Activated naive CD4-positive, alpha-beta T cell treated with anti-CD3 and anti-CD28 coated beads, Interleukin-2, amount 50 U/mL, for 24 hours (primary cell): ENCODE results near the gene PPT1.
A peak's percentile ranks its signal among the peaks of the same experiment; 100 is the strongest.

Experiments used
- H3K27ac Mint-ChIP-seq: one replicate; pipeline ENCODE4 v1.8.0; 2021; ENCODE audit warnings: mild to moderate bottlenecking, mixed read lengths
- H3K27me3 Mint-ChIP-seq: one replicate; pipeline ENCODE4 v1.8.0; 2021; ENCODE audit warnings: mixed read lengths
- H3K36me3 Mint-ChIP-seq: one replicate; pipeline ENCODE4 v1.8.0; 2021; ENCODE audit warnings: mixed read lengths
- H3K4me1 Mint-ChIP-seq: one replicate; pipeline ENCODE4 v1.8.0; 2021; ENCODE audit warnings: mixed read lengths
- H3K4me3 Mint-ChIP-seq: one replicate; pipeline ENCODE4 v1.8.0; 2021; ENCODE audit warnings: mild to moderate bottlenecking, mixed read lengths
- H3K9me3 Mint-ChIP-seq: one replicate; pipeline ENCODE4 v1.8.0; 2021; ENCODE audit warnings: mixed read lengths

The PPT1 gene

DNA sequence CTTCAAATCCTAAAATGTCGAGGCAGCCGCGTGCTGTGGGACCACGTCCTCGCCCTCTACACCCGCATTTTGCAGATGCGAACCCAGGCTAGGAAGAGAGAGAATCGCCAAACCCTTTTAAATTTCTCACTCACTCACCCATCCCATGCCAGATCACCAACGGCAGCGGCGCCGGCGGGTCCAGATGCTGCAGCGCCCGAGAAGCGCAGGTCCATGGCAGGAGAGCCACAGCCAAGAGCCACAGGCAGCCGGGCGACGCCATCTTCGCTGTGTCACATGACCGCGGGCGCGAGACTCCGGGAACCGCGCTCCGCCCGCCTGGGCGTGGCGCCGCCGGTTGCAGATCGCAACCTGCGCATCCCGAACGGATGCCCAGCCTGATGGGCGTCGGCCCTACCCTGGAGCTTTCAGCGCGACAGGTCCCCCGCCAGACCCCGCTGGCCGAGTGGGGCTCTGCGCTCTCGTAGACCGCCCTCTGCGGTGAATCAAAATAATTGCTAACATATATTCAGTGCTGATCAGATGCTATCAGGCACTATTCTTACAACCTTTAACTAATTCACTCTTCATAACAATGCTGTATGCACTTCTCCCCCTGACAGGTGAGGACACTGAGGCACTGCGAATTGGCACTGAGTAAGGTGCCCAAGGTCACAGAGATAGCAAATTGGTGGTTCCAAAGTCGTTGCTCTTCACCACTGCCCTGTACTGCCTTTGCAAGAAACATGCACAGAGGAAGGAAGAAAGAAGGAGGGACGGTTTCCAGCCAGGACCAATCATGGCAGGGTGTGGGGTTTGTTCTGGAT, at the start of gene PPT1:
Gene PPT1 (minus strand): TSS at position 276 of the 806 bp plus-strand sequence. CDS start 14 bp downstream, at position 262.
- H3K36me3 Mint-ChIP-seq: peaks cover 13% of the 10 kb centered on the region
- peak within 1 kb of the TSS; percentile 89 for H3K27ac Mint-ChIP-seq
- peaks cover 1% of the 10 kb centered on the region for H3K9me3 Mint-ChIP-seq
- peak within 1 kb of the TSS; percentile 93 for H3K4me3 Mint-ChIP-seq
- H3K4me1 Mint-ChIP-seq: peaks cover 38% of the 10 kb centered on the region
- H3K27me3 Mint-ChIP-seq: no peaks in the 10 kb centered on the region

DNA sequence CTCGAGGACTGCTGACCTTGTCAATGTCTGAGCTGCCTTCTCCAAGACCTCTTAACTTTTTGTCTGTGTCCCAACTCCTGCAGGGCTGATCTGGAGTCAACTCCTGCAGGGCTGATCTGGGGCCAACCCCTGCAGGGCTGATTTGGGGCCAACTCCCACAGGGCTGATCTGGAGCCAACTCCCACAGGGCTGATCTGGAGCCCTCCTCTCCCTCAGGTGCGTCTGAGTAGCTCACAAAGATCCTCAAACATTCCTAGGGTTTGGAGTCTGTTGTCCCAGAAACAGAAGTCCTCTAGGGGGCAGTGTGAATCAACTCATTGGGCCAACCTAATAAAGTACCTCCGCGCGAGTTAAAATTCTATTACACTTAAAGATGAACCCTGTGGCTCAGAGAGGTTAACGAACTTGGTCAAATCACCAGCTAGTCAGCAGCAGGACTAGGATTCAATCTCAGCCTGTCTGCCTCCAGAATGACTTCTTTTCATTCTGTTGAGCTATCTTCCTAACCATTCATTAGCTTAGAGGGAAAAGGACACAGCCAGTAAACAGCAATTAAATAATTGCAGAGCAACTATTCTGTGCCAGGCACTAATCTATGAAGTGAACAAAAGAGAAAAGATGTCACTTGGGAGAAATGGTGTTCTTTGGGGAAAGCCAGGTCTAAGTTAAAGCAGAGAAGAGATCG, 47.0 kb upstream of the PPT1 start:
- Mint-ChIP-seq H3K4me1 (peaks cover 14% of the 10 kb centered on the region), H3K27me3 (peaks cover 9% of the 10 kb centered on the region)

DNA sequence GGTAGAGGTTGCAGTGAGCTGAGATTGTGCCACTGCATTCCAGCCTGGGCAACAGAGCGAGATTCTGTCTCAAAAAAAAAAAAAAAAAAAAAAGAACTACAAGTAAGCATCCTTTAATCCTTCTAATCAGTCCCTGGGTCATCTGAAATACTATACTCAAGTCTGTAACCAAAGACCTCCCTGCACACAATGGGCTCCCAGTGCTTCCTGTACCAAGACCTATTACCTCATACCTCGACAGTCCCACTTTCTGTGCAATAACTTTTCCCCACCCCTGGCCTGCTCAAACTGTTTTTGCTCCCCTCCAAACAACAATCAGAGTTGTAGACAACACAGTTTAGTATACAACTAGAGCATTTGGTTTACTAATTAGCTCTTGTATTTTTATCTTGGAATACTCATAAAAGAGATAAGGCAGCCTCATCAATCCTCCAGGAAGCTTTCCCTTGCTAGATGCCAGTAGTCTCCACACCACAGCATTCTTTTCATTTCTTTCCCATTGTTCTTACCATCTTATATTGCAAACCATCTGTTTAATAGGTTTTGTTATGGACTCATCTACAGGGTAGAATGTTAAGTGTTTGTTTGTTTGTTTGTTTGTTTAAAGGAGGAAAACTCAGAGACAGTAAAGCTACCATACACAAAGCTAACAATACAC, 45.0 kb upstream of the PPT1 start:
- Mint-ChIP-seq H3K36me3 (no peaks in the 10 kb centered on the region), H3K4me3 (no peak overlapping the region), H3K27me3 (peaks cover 6% of the 10 kb centered on the region), H3K9me3 (no peaks in the 10 kb centered on the region), H3K27ac (no peak overlapping the region), H3K4me1 (peaks cover 6% of the 10 kb centered on the region)

More for the DNA sequence above, 47.0 kb upstream of the PPT1 start:
- no peak overlapping the region for H3K4me3 Mint-ChIP-seq
- H3K36me3 Mint-ChIP-seq: no peaks in the 10 kb centered on the region
- H3K9me3 Mint-ChIP-seq: no peaks in the 10 kb centered on the region
- H3K27ac Mint-ChIP-seq: no peak overlapping the region

DNA sequence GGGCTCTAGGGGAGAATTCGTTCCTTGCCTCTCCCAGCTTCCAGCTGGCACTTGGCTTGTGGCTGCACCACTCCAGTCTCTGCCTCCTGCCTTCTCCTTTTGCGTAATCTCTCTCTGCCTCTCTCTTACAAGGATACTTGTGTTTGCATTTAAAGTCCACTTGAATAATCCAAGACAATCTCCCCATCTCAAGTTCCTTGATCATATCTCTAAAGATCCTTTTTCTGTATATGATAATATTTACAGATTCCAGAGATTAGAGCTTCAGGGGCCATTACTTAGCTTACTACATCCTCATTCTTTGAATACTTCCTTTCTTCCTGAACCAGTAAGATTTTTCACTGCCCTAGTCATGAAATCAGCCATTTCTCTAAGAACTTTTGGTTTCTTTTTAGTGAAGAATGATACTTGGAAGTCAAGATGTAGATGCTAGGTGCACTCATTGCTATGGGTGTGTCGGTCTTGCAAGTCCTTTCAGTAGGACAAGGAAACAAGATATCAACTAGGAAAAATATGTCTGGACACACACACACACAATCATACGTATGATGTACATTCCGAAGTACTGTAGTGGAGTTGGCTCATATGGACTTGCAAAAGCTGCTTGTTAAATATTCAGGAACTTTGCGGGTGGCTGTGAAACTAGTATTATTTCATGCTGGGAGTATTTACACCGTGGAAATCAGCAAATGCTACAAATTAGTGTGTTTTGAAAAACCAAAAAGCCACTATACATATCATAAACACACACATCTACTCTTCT, 43.3 kb upstream of the PPT1 start:
- H3K36me3 Mint-ChIP-seq: no peaks in the 10 kb centered on the region
- H3K27ac Mint-ChIP-seq: no peak overlapping the region
- no peaks in the 10 kb centered on the region for H3K9me3 Mint-ChIP-seq
- H3K4me3 Mint-ChIP-seq: no peak overlapping the region
- peaks cover 5% of the 10 kb centered on the region for H3K27me3 Mint-ChIP-seq
- peaks cover 6% of the 10 kb centered on the region for H3K4me1 Mint-ChIP-seq

DNA sequence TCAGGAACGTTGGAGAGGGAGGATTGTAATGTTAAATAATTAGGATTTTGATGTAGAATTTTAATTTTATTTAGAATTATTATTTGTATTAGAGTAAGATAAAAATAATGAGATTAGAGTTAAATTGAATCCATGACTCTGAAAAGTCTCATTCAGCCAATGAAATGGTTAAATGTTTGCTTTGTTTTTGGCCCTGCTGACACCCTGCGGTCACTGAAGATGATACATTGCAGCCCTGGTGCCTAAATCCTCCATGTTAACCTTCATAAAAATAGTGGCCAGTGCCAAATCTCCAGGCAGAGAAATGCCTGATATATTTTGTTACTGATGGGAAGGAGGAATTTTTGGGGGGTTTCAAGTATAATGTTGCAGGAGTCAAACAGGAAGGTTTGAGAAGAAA, 36.8 kb upstream of the PPT1 start:
- Mint-ChIP-seq H3K4me3 (no peak overlapping the region), H3K4me1 (no peaks in the 10 kb centered on the region), H3K9me3 (no peaks in the 10 kb centered on the region), H3K36me3 (no peaks in the 10 kb centered on the region), H3K27me3 (peaks cover 1% of the 10 kb centered on the region), H3K27ac (no peak overlapping the region)

DNA sequence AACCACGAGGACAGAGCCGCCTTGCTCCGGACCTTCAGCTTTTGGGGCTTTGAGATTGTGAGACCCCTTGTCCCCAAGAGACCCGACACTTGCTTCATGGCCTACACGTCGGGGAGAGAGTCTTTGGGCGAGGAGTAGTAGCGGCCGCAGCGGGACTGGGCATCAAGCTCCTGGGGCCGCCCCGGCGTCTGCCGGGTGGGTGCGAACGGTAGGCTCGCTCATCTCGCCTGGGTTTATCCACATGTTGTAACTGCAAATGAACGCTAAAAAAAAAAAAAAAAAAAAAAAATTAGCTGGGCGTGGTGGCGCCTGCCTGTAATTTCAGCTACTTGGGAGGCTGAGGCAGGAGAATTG, 36.2 kb upstream of the PPT1 start:
- Mint-ChIP-seq H3K4me3 (no peak overlapping the region), H3K4me1 (no peaks in the 10 kb centered on the region), H3K27ac (no peak overlapping the region), H3K27me3 (peaks cover 1% of the 10 kb centered on the region), H3K9me3 (no peaks in the 10 kb centered on the region), H3K36me3 (no peaks in the 10 kb centered on the region)

DNA sequence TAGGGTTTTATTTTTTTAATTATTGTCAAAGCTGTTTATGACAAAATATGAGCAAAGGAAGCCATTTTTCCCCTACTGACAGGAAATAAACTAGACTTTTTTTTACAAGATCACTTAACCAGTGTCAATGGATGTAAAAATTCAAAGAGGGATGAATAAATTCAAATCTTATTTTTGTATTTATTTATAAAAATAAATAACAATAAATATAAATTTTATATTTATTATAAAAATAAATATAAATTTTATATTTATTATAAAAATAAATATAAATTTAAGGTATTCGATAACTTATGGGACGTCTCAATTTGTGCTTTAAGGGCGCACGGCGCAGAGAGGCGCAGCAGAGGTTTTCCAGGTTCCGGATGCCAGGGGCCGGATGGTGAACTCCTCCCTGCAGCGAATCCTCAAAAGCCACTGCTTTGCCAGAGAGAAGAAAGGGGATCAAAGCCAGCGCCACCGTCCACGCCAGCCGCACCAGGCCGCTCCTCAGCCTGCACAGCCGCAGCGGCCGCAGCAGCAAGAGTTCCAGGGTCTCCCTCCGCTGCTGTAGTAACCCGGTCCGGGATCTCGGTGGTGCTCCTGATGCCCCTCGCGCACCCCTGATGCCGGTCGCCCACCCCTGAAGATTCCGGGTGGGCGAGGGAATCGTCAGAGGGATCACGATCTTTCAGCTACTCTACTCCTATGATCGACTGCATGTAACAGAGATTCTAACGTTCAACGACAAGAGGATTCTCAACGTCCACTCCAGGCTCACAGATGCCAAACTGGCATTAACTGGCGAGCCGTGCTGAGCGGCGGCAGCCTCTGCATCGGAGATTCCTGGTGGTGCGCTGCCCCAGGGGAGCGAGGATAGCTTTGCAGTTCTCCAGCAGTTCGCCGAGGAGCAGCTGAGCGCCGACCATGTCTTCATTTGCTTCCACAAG, 35.6 kb upstream of the PPT1 start:
- no peaks in the 10 kb centered on the region for H3K4me1 Mint-ChIP-seq
- H3K4me3 Mint-ChIP-seq: no peak overlapping the region
- no peaks in the 10 kb centered on the region for H3K9me3 Mint-ChIP-seq
- H3K27me3 Mint-ChIP-seq: peaks cover 1% of the 10 kb centered on the region
- no peaks in the 10 kb centered on the region for H3K36me3 Mint-ChIP-seq
- H3K27ac Mint-ChIP-seq: no peak overlapping the region

DNA sequence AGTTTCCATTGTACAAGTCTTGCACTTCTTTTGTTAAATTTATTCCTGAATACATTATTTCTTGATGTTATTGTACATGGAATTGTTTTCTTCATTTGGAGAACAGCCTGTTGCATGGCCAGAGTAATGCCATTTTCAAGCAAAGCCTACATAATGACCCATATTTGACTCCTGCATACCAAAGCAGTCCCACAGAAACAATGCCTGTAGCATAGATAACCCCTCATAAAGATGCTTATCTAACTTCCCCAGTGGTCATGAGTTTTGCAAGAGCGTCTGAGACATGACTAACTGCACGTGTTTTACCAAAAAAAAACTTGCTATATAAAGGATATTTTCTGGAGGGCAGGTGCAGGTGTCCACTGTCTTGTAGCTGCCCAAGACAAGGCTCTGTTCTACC, 33.8 kb upstream of the PPT1 start:
- H3K9me3 Mint-ChIP-seq: no peaks in the 10 kb centered on the region
- H3K36me3 Mint-ChIP-seq: no peaks in the 10 kb centered on the region
- no peak overlapping the region for H3K4me3 Mint-ChIP-seq
- peaks cover 1% of the 10 kb centered on the region for H3K27me3 Mint-ChIP-seq
- H3K4me1 Mint-ChIP-seq: no peaks in the 10 kb centered on the region
- H3K27ac Mint-ChIP-seq: no peak overlapping the region

DNA sequence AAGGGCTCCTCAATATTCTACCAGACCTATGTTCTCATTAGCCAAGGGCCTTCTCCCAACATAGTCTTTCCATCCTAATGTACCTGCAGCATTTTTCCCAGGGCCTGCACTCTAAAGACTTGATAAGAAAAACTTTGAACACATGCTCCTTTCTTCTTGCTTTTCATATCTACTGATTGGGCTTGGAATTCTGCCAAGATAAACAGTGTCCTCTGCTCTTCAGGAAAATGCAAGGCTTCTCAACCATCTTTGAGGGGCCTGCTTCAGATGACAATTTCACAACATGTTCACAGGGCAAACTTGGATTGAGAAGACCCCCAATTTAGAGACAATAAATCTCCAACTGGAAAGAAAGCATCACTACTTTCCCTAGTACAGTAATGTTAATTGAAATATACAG, 25.8 kb upstream of the PPT1 start:
- no peak overlapping the region for H3K27ac Mint-ChIP-seq
- no peaks in the 10 kb centered on the region for H3K4me1 Mint-ChIP-seq
- no peaks in the 10 kb centered on the region for H3K9me3 Mint-ChIP-seq
- H3K36me3 Mint-ChIP-seq: no peaks in the 10 kb centered on the region
- no peaks in the 10 kb centered on the region for H3K27me3 Mint-ChIP-seq
- no peak overlapping the region for H3K4me3 Mint-ChIP-seq

DNA sequence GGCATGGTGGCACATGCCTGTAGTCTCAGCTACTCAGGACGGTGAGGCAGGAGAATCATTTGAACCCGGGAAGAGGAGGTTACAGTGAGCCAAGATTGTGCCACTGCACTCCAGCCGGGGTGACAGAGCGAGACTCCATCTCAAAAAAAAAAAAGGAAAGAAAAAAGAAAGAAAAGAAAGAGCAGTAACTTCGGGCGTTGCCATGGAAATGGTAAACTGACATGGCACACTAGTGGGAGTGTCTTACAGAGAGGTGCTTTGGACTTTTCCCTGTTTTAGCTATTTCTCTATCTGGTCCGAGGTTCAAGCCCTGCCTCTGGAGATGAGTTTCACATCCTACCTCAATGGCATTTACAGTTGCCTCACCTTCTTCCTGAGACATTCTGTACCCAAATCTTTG, 23.1 kb upstream of the PPT1 start:
- no peaks in the 10 kb centered on the region for H3K36me3 Mint-ChIP-seq
- no peaks in the 10 kb centered on the region for H3K9me3 Mint-ChIP-seq
- H3K27me3 Mint-ChIP-seq: peaks cover 2% of the 10 kb centered on the region
- H3K4me3 Mint-ChIP-seq: no peak overlapping the region
- H3K27ac Mint-ChIP-seq: no peak overlapping the region
- H3K4me1 Mint-ChIP-seq: no peaks in the 10 kb centered on the region

DNA sequence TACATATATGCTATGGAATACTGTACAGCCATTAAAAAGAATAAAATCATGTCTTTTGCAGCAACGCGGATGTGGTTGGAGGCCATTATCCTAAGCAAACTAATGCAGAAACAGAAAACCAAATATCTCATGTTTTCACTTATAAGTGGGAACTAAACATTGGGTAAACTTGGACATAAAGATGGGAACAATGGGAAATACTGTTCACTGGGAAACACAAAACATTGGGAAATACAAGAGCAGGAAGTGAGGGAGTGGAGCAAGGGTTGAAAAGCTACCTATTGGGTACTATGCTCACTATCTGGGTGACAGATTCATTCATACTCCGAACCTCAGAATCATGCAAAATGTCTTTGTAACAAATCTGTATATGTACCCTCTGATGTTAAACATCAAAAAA, 17.3 kb upstream of the PPT1 start:
- no peak overlapping the region for H3K27ac Mint-ChIP-seq
- H3K36me3 Mint-ChIP-seq: peaks cover 10% of the 10 kb centered on the region
- peaks cover 9% of the 10 kb centered on the region for H3K27me3 Mint-ChIP-seq
- no peaks in the 10 kb centered on the region for H3K4me1 Mint-ChIP-seq
- no peak overlapping the region for H3K4me3 Mint-ChIP-seq
- peaks cover 18% of the 10 kb centered on the region for H3K9me3 Mint-ChIP-seq

DNA sequence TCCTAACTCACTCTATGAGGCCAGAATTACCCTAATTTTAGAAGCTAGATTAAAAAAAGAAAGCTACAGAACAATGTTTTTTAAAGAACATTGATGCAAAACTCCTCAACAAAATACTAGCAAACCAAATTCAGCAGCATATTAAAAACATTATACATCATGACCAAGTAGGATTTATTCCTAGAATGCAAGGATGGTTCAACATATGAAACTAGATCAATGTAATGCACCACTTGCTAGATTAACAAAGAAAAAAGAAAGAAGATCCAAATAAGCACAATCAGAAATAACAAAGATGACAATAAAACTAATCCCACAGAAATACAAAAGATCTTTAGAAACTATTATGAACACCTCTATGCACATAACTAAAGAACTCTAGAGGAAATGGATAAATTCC, 13.3 kb upstream of the PPT1 start:
- H3K36me3 Mint-ChIP-seq: peaks cover 15% of the 10 kb centered on the region
- no peak overlapping the region for H3K27ac Mint-ChIP-seq
- no peak overlapping the region for H3K4me3 Mint-ChIP-seq

DNA sequence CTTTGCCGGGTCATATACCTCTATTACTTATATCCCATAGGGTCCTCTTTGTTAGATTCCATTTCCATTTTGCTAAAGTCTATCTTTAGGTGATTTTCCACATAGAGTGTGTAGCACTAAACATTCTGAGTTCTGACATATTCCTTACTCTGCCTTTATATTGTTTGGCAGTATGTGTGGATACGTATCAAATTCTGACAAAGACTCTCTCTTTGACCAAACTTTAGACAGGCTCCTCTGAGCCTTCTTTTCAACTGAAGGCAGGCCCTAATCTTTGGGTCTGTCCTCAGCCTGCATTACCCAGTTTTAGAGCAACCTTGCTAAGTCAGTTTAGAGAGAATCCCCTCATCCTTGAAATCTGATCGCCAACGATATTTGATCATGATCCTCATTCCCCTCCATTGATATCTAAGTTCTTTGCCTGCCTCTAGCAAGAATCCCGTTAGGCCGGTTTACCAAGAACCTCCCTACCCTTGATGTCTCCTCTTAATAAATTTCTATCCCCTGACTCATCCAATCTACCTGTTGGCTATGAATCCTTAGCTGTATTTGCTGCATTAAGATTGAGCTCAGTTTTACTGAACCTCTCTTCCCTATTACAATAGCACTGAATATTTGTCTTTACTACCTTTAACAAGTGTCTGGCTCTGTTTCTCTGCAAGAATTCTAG, 10.4 kb upstream of the PPT1 start:
- Mint-ChIP-seq H3K4me1 (no peaks in the 10 kb centered on the region), H3K36me3 (peaks cover 21% of the 10 kb centered on the region), H3K9me3 (peaks cover 28% of the 10 kb centered on the region), H3K27me3 (peaks cover 14% of the 10 kb centered on the region), H3K27ac (peak overlapping the region; percentile 5), H3K4me3 (no peak overlapping the region)

More for the DNA sequence above, 13.3 kb upstream of the PPT1 start:
- no peaks in the 10 kb centered on the region for H3K4me1 Mint-ChIP-seq
- peaks cover 25% of the 10 kb centered on the region for H3K9me3 Mint-ChIP-seq
- H3K27me3 Mint-ChIP-seq: peaks cover 14% of the 10 kb centered on the region

DNA sequence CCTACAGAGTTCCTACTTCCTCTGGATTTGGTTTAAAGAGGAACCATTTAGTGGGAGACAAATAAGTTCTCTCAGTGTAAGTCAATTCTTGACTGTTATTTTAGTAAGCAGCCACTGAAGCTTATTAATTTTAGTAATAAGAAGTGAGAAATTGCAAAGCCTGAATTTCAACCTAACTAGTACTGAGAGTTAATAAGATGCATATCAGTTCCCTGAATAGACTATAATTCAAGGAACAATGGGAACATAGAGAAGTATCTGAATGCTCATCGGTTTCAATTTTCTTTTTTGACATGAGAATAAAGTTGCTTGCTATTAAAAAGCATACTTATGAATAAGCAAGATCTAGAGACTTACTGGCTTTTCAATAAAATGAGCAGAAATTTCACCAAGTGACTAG, 8.0 kb upstream of the PPT1 start:
- Mint-ChIP-seq H3K4me1 (no peaks in the 10 kb centered on the region), H3K36me3 (peaks cover 13% of the 10 kb centered on the region), H3K4me3 (no peak overlapping the region), H3K27me3 (peaks cover 8% of the 10 kb centered on the region), H3K9me3 (peaks cover 16% of the 10 kb centered on the region), H3K27ac (no peak overlapping the region)
